Body of pancreas (tissue), 4 donors: ENCODE results near the gene ACTN4. TPM values are rescaled to one million over a fixed set of nuclear protein-coding genes. Genes with fewer than 3 reads are reported as not detected.

Source experiments
- ATAC-seq: fragments of 150-250 bp; one replicate; pipeline ENCODE4 v1.9.1; 2016
- DNase-seq, 4 donors: peaks; one replicate each; pipeline ENCODE4 v3.0.0-alpha.2; 2019
- H3K27ac ChIP-seq, 4 donors: fragments of 200-600 bp; sonication (generic); 1 replicate in 3 of 4; 2 replicates in 1 of 4; pipeline versions ENCODE4 v1.5.1 to v1.6.1; 2016 to 2019; ENCODE audit warnings: mild to moderate bottlenecking in 1 of 4, mixed read lengths in 1 of 4, moderate library complexity in 1 of 4
- H3K27me3 ChIP-seq, 2 donors: fragments of 200-600 bp; sonication (generic); one replicate each; pipeline ENCODE4 v1.6.0; 2016; ENCODE audit warnings: mild to moderate bottlenecking in 1 of 2
- H3K36me3 ChIP-seq, 2 donors: fragments of 200-600 bp; sonication (generic); replicated peaks in 1 of 2; 2 replicates each; pipeline ENCODE4 v1.5.1; 2016; ENCODE audit warnings: low read depth in 2 of 2; ENCODE audit not compliant: insufficient read depth in 1 of 2
- H3K4me1 ChIP-seq: fragments of 200-600 bp; sonication (generic); one replicate; pipeline ENCODE4 v1.6.0; 2016
- H3K4me3 ChIP-seq, 2 donors: fragments of 200-600 bp; sonication (generic); 1 replicate in 1 of 2; 2 replicates in 1 of 2; pipeline ENCODE4 v1.5.1; 2016 to 2019
- H3K9me3 ChIP-seq, 3 donors: fragments of 200-600 bp; sonication (generic); 1 replicate in 2 of 3; 2 replicates in 1 of 3; pipeline ENCODE4 v1.5.1; 2016
- CTCF ChIP-seq, 7 experiments: fragments of 450-650 bp in 4 of 7; fragments of 200-600 bp in 3 of 7; sonication (generic) in 3 of 7; IDR thresholded peaks; one replicate each; pipeline ENCODE4 v1.5.1; 2016 to 2019; ENCODE audit warnings: antibody characterized with exemption in 7 of 7
- POLR2A ChIP-seq, 3 donors: fragments of 450-650 bp; IDR thresholded peaks; one replicate each; pipeline ENCODE4 v1.6.1; 2016; ENCODE audit warnings: antibody characterized with exemption in 3 of 3, mild to moderate bottlenecking in 2 of 3
- WGBS, 2 donors: methylation state at CpG; one replicate each; pipeline ENCODE4 v1.1.5; 2017; 5-methylcytosine and 5-hydroxymethylcytosine counted together
- intact Hi-C: fragments of 100-400 bp; cut with DNase I; formaldehyde crosslinking; loops from one replicate; pipeline ENCODE4 v1.15.1; 2023
- total RNA-seq, 2 donors: library from RNA; depleted of rRNA; stranded (reverse); fragments of >200 nt; gene quantifications; one replicate each; pipeline ENCODE4 v1.1.0, GENCODE V29; 2016

Gene ACTN4
- total RNA-seq, 2 donors from 2014 or later = 143 to 148 TPM

GRCh38 chr19:38710416-38710702, 62.9 kb downstream of the ACTN4 start:
- 71 to 100% methylated on average over 2 of the region's 2 CpGs for WGBS, 2 donors
- no peak overlapping the region for H3K4me3 ChIP-seq
- H3K9me3 ChIP-seq = no peaks in the 10 kb centered on the region
- ATAC-seq (no peak), DNase-seq (no peak)
- H3K4me1 ChIP-seq = peaks cover 71% of the 10 kb centered on the region
- H3K27ac ChIP-seq = peak overlapping the region in 2 of 4 donors; percentile 67 to 74
- H3K36me3 ChIP-seq = peaks cover 16 to 26% of the 10 kb centered on the region in 2 donors
- H3K27me3 ChIP-seq = no peaks in the 10 kb centered on the region
- TF ChIP-seq POLR2A (IDR thresholded peaks at IDR 0.05) (no peak), CTCF (IDR thresholded peaks at IDR 0.05) (no peak)
- intact Hi-C loops = no loop called here

DNA sequence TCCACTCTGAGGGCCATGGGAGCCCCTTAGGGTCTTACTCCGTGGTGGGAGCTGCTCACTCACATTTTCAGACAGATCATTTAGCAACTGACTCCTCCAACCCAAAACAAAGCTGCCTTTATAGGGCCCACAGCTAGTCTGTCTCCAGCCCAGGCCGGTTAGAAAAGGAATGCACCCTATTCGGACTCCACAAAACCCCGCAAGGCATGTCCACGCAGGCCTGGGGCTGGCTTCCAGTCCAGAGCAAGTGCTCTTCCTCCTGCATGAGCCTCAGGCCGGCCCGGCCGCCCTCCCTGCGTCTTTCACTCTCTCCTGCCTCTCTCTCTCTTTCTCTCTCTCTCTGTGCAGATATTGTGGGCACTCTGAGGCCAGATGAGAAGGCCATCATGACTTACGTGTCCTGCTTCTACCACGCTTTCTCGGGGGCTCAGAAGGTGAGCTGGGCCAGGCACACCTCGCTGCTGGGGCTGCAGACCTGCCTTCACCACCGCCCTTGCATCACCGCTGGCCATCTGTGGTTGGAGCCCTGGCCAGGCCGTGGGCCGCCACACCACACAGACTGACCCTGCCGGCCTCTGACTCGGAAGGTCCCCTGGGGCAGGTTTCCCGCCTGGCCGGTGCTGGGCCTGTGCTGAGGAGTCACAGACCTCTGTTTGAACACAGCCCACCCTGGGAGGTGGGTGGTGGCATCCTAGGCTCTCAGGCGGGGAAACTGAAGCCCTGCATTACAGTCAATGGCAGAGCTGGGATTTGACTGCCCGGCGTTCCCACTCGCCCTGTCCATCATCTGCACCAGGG, 63.7 kb downstream of the ACTN4 start:
- peaks cover 8 to 21% of the 10 kb centered on the region in 2 donors for H3K36me3 ChIP-seq
- 84 to 86% methylated on average over 16 to 25 of the region's 25 CpGs for WGBS, 2 donors
- DNase-seq (no peak), ATAC-seq (no peak)
- intact Hi-C loops = no loop called here
- no peak overlapping the region for H3K4me3 ChIP-seq
- H3K27ac ChIP-seq = peak overlapping the region; percentile 18 to 74 (median 59)
- H3K4me1 ChIP-seq = peaks cover 79% of the 10 kb centered on the region
- TF ChIP-seq CTCF (IDR thresholded peaks at IDR 0.05) = no peak
- H3K9me3 ChIP-seq = no peaks in the 10 kb centered on the region
- H3K27me3 ChIP-seq = no peaks in the 10 kb centered on the region

- peak in 3 of 4 donors; percentile 55 to 62 (median 55) for DNase-seq
- no peak for ATAC-seq
- H3K4me1 ChIP-seq = peaks cover 79% of the 10 kb centered on the region
- peak overlapping the region; percentile 18 to 74 (median 59) for H3K27ac ChIP-seq
- H3K27me3 ChIP-seq = no peaks in the 10 kb centered on the region
- intact Hi-C loops = no loop called here
- H3K36me3 ChIP-seq = peaks cover 5 to 27% of the 10 kb centered on the region in 2 donors
- H3K9me3 ChIP-seq = no peaks in the 10 kb centered on the region
- WGBS, 2 donors = 20 to 38% methylated on average over 1 to 12 of the region's 12 CpGs
- TF ChIP-seq POLR2A (IDR thresholded peaks at IDR 0.05) (no peak), CTCF (IDR thresholded peaks at IDR 0.05) (no peak)
- no peak overlapping the region for H3K4me3 ChIP-seq
Observed at GRCh38 chr19:38711726-38712153, 64.3 kb downstream of the ACTN4 start.

DNA sequence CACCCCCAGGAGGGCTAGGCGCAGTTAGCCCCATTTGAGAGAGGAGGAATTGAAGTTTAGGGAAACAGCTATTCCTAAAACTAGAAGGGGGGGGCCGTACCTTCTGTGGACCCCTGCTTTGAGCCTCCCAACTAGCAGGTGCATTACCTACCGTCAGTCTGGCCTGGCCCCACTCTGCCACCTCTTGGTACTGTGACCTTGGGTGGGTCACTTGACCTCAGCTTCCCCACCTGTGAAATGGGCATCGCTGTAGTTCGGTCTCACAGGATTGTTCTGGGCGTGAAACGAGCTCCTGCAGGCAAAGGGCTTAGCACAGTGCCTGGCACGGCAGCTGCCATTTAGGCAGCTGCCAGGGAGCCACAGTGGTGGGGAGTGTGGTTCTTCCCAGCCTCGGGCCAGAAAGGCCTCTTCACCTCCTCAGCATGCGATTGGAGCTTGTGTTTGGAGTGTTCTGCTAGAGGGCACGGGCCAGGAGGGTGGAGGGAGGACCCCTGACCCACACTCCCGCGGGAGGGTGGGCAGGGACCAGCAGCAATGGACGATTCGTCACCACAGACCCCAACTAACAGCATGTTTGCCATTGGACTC, 64.8 kb downstream of the ACTN4 start:
- Histone ChIP-seq H3K9me3 (no peaks in the 10 kb centered on the region), H3K27me3 (no peaks in the 10 kb centered on the region), H3K4me3 (no peak overlapping the region), H3K36me3 (peaks cover 5 to 30% of the 10 kb centered on the region in 2 donors), H3K27ac (peak overlapping the region; percentile 11 to 74 (median 59)), H3K4me1 (peaks cover 74% of the 10 kb centered on the region)
- TF ChIP-seq CTCF (IDR thresholded peaks at IDR 0.05) = no peak
- no peak for TF ChIP-seq POLR2A (IDR thresholded peaks at IDR 0.05)
- DNase-seq = no peak
- intact Hi-C loops = no loop called here
- 87 to 94% methylated on average over 8 to 15 of the region's 15 CpGs for WGBS, 2 donors
- ATAC-seq = no peak
